ENCODE data around the gene GFOD1. TPM values are rescaled to one million over a fixed set of nuclear protein-coding genes. Genes with fewer than 3 reads are reported as not detected.

The GFOD1 gene
- total RNA-seq, 1 donor from 2014 or later, result 2.0 TPM

DNA sequence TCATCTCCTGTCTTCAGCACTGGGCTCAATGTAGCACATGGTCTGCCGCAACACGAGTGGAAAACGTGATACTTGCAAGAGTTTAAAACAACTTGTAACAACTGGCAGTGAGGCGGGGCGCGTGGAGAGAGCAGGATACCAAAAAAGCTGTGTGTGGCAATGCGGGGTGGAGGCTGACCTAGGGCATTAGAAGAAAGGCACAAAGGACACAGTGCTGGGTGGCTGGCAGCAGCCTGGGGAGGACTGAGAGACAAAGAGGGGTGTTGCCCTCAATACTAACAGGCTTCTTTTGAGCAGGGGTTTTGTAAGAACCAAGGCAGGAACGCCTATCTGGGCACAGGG is 1.5 kb upstream of the GFOD1 start:
- H3K9me3 Mint-ChIP-seq (ENCODE audit: low read depth), result no peaks in the 10 kb centered on the region
- H3K4me1 Mint-ChIP-seq (ENCODE audit: low read depth), result peaks cover 10% of the 10 kb centered on the region
- H3K27ac Mint-ChIP-seq (ENCODE audit: unreplicated experiment), result peak overlapping the region; percentile 6
- no peaks in the 10 kb centered on the region for H3K27me3 Mint-ChIP-seq (ENCODE audit: low read depth)
- no peak overlapping the region for H3K4me3 Mint-ChIP-seq (ENCODE audit: unreplicated experiment)
- no peak for DNase-seq (ENCODE audit: low spot score)
- no peaks in the 10 kb centered on the region for H3K36me3 Mint-ChIP-seq (ENCODE audit: low read depth)
- TF ChIP-seq, protein P1, sequence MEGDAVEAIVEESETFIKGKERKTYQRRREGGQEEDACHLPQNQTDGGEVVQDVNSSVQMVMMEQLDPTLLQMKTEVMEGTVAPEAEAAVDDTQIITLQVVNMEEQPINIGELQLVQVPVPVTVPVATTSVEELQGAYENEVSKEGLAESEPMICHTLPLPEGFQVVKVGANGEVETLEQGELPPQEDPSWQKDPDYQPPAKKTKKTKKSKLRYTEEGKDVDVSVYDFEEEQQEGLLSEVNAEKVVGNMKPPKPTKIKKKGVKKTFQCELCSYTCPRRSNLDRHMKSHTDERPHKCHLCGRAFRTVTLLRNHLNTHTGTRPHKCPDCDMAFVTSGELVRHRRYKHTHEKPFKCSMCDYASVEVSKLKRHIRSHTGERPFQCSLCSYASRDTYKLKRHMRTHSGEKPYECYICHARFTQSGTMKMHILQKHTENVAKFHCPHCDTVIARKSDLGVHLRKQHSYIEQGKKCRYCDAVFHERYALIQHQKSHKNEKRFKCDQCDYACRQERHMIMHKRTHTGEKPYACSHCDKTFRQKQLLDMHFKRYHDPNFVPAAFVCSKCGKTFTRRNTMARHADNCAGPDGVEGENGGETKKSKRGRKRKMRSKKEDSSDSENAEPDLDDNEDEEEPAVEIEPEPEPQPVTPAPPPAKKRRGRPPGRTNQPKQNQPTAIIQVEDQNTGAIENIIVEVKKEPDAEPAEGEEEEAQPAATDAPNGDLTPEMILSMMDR (IDR thresholded peaks at IDR 0.05), result no peak

DNA sequence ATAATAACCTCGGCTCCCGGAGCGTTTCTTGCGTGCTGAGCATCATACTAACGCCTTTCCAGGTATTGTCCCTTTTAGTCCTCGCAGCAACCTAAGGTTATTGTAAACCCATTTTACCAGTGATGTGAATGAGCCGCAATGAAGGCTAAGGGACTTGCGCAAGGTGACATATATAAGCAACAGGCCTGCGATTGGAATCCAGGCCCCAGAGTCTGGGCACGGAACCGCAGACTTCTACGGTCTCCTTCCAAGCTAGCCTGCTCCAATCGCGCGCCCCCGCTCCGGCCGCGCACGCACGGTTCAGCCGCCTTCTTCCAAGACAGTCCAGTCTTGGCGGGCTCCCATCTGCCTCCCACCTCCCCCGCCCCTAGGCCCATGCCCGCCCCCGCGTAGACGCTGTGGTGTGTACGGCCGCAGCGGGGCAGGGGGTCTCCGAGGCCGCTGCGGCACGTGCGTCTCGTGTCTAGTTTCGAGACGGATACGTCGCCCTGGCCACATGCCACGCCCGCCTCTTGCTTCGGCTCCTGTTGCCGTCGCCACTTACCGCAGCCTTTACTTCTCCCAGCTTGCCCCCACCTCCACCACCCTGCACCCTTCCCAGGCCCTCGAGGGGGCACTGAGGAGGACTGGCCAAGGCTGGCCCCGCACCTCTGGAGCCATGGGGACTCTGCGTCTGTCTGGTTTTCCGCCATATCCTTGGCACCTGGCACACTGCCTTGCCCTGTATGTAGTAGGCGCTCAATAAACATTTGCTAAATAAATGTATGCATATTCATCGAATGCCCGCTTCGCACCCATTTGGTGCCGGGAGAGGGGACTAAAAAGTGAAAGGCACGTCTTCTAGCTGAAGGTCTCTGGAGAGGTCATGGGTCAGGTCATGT is 855 bp upstream of the GFOD1 start:
- Mint-ChIP-seq H3K9me3 (ENCODE audit: low read depth) (no peaks in the 10 kb centered on the region), H3K36me3 (ENCODE audit: low read depth) (no peaks in the 10 kb centered on the region), H3K27ac (ENCODE audit: unreplicated experiment) (peak overlapping the region; percentile 2), H3K4me3 (ENCODE audit: unreplicated experiment) (peak overlapping the region; percentile 72), H3K4me1 (ENCODE audit: low read depth) (peaks cover 10% of the 10 kb centered on the region), H3K27me3 (ENCODE audit: low read depth) (no peaks in the 10 kb centered on the region)
- DNase-seq (ENCODE audit: low spot score), result no peak
- TF ChIP-seq, protein P1 (IDR thresholded peaks at IDR 0.05), result no peak

DNA sequence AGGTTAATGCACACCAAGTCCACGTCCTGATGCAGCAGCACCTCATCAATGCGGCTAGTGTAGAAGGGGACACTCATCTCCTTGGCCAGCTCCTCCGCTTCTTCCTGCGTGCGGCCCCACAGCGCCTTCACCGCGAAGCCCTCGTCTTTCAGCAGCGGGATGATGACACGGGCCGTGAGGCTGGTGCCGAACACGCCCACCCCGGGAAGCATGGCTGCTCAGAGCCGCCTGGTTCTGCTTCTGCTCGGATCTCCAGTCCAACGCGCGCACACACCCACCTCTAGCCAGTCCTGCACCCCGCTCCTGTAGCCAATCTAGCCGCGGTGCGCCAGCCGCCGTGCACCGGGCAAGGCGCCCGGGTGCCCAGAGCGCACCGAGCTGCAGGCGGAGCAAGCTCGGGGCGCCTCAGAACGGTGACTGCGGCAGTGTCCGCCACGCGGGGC is 700 bp downstream of the GFOD1 start:
- DNase-seq (ENCODE audit: low spot score), result no peak
- Mint-ChIP-seq H3K27ac (ENCODE audit: unreplicated experiment) (peak overlapping the region; percentile 91), H3K36me3 (ENCODE audit: low read depth) (no peaks in the 10 kb centered on the region), H3K4me1 (ENCODE audit: low read depth) (peaks cover 10% of the 10 kb centered on the region), H3K27me3 (ENCODE audit: low read depth) (no peaks in the 10 kb centered on the region), H3K4me3 (ENCODE audit: unreplicated experiment) (peak overlapping the region; percentile 97), H3K9me3 (ENCODE audit: low read depth) (no peaks in the 10 kb centered on the region)
- TF ChIP-seq, protein P1 (IDR thresholded peaks at IDR 0.05), result no peak

DNA sequence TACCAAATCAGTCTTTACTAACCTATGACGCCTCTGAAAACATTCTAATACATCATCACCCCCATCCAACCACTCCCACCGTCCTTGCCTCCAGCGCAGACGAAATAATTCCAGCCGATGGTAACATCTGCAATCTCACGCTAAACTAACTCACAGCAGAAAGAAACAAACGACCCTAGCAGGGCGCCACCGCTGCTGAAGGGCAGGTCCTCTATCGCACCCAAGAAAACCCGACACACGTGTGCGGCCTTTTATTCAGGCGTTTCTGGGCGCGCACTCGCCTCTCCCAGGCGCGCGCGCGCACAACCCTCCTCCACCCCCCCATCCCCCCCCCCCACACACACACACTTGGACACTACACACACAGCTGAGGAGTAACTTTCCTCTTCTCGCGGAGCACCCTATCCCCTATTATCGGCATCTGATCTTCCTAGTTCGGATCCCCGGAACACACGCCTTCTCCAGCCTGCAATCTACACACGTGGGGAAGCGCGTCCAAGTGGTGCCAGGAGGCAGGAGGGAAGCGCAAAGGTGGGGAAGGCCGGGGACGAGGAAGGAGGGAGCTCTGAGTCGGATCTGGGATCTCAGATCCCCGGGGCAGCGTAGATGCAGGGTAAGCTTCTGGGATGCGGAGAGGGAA is 1.4 kb downstream of the GFOD1 start:
- H3K27ac Mint-ChIP-seq (ENCODE audit: unreplicated experiment), result peak overlapping the region; percentile 91
- TF ChIP-seq, protein P1 (IDR thresholded peaks at IDR 0.05), result no peak

DNA sequence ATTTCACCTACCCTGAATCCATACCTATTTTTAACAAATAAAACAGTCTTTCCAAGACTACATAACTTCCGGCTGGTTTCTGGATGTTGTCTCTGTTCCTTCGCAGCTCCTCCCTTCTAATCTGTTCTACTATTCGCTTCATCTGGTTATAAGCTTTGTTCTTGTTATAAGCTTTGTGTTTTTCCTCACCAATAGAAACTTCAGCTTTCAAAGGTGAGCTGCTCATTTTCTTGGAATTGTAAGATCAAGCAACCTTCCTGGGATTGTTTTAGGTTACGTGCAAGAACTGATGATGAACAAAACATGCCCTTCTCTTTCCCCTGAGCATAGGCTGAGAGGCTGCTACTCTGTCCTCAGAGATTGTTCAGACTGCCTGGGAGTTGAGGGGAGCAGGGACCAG is 2.1 kb downstream of the GFOD1 start:
- no peak for DNase-seq (ENCODE audit: low spot score)
- Mint-ChIP-seq H3K9me3 (ENCODE audit: low read depth) (no peaks in the 10 kb centered on the region), H3K27ac (ENCODE audit: unreplicated experiment) (no peak overlapping the region), H3K36me3 (ENCODE audit: low read depth) (no peaks in the 10 kb centered on the region), H3K4me1 (ENCODE audit: low read depth) (peaks cover 15% of the 10 kb centered on the region), H3K27me3 (ENCODE audit: low read depth) (no peaks in the 10 kb centered on the region), H3K4me3 (ENCODE audit: unreplicated experiment) (peak overlapping the region; percentile 97)
- TF ChIP-seq, protein P1 (IDR thresholded peaks at IDR 0.05), result no peak

More for the DNA sequence above, 1.4 kb downstream of the GFOD1 start:
- H3K27me3 Mint-ChIP-seq (ENCODE audit: low read depth), result no peaks in the 10 kb centered on the region
- H3K9me3 Mint-ChIP-seq (ENCODE audit: low read depth), result no peaks in the 10 kb centered on the region
- H3K36me3 Mint-ChIP-seq (ENCODE audit: low read depth), result no peaks in the 10 kb centered on the region
- H3K4me1 Mint-ChIP-seq (ENCODE audit: low read depth), result peaks cover 12% of the 10 kb centered on the region
- peak overlapping the region; percentile 97 for H3K4me3 Mint-ChIP-seq (ENCODE audit: unreplicated experiment)
- DNase-seq (ENCODE audit: low spot score), result no peak

All from chondrocyte (in vitro differentiated cells).